AG04450 (cell line): ENCODE results near the gene RPGRIP1L. TPM values are rescaled to one million over a fixed set of nuclear protein-coding genes. Genes with fewer than 3 reads are reported as not detected.
"Not testable (repeated sequence)": the region's sequence is repeated elsewhere in the genome, so short reads cannot be mapped to it uniquely, and the experiment has no call there.

ENCODE experiments used
- CTCF ChIA-PET: fragments of 300-600, 350-600 bp; formaldehyde crosslinking; extraction: SDS; loops from one replicate; lab custom pipeline; 2022; ENCODE audit warnings: antibody characterized with exemption, inconsistent platforms; lab: Charles Lee
- POLR2A ChIA-PET: fragments of 350-600 bp; formaldehyde crosslinking; extraction: SDS; loops from one replicate; lab custom pipeline; 2021; ENCODE audit warnings: antibody characterized with exemption, inconsistent platforms; lab: Yijun Ruan, JAX
- DNase-seq: peaks from one replicate; pipeline ENCODE4 v3.0.0-alpha.2; 2011; ENCODE audit warnings: low read depth, low spot score
- H3K27ac ChIP-seq: one replicate; pipeline ENCODE4 v1.5.1; 2012; ENCODE audit warnings: low read depth, low read length, control low read depth
- H3K27me3 ChIP-seq: one replicate; pipeline ENCODE4 v1.6.0; 2012; ENCODE audit warnings: low read length; ENCODE audit not compliant: control insufficient read depth, insufficient read depth
- H3K4me3 ChIP-seq: 2 replicates; pipeline ENCODE4 v1.5.1; 2011; ENCODE audit warnings: mild to moderate bottlenecking, low read depth, low read length, control low read depth
- H3K9me3 ChIP-seq: 2 replicates; pipeline ENCODE4 v1.5.1; 2012; ENCODE audit warnings: low read length; ENCODE audit not compliant: control insufficient read depth, insufficient read depth
- polyA plus RNA-seq: library from polyadenylated mRNA; depleted of rRNA; stranded (reverse); fragments of >200 nt; gene quantifications from 2 replicates; pipeline ENCODE4 v1.2.3, GENCODE V29; 2011
- TF ChIP-seq, protein P1 (sequence below): IDR thresholded peaks from 2 replicates; pipeline ENCODE4 v1.5.1; 2011; ENCODE audit warnings: low read depth, low read length, control low read depth, inconsistent platforms

RPGRIP1L gene
- polyA plus RNA-seq, 1 experiment: 13.0 TPM

- Histone ChIP-seq H3K27ac (no peak overlapping the region), H3K9me3 (peaks cover 4% of the 10 kb centered on the region; the same call in 1 of the 2 replicates), H3K27me3 (no peaks in the 10 kb centered on the region), H3K4me3 (no peak overlapping the region)
- POLR2A ChIA-PET: interaction anchor here (0.6 kb wide), 1 partner anchor 523 kb away, joined by 8 read pairs; no protein-coding TSS in a partner anchor
- TF ChIP-seq, protein P1, sequence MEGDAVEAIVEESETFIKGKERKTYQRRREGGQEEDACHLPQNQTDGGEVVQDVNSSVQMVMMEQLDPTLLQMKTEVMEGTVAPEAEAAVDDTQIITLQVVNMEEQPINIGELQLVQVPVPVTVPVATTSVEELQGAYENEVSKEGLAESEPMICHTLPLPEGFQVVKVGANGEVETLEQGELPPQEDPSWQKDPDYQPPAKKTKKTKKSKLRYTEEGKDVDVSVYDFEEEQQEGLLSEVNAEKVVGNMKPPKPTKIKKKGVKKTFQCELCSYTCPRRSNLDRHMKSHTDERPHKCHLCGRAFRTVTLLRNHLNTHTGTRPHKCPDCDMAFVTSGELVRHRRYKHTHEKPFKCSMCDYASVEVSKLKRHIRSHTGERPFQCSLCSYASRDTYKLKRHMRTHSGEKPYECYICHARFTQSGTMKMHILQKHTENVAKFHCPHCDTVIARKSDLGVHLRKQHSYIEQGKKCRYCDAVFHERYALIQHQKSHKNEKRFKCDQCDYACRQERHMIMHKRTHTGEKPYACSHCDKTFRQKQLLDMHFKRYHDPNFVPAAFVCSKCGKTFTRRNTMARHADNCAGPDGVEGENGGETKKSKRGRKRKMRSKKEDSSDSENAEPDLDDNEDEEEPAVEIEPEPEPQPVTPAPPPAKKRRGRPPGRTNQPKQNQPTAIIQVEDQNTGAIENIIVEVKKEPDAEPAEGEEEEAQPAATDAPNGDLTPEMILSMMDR: no peak
- DNase-seq: no peak
- CTCF ChIA-PET: interaction anchor here (1.0 kb wide), 1 partner anchor 15 kb away, joined by 3 read pairs; no protein-coding TSS in a partner anchor
Measured at GRCh38 chr16:53693320-53693719, 10.3 kb downstream of the RPGRIP1L start.

GRCh38 chr16:53692146-53692545 is 11.5 kb downstream of the RPGRIP1L start:
- peaks cover under 1% of the 10 kb centered on the region; the same call in 1 of the 2 replicates for H3K9me3 ChIP-seq
- no peak overlapping the region for H3K4me3 ChIP-seq
- ChIA-PET CTCF (no interaction called here), POLR2A (no interaction called here)
- no peaks in the 10 kb centered on the region for H3K27me3 ChIP-seq
- TF ChIP-seq, protein P1: no peak
- no peak for DNase-seq
- H3K27ac ChIP-seq: no peak overlapping the region

DNA sequence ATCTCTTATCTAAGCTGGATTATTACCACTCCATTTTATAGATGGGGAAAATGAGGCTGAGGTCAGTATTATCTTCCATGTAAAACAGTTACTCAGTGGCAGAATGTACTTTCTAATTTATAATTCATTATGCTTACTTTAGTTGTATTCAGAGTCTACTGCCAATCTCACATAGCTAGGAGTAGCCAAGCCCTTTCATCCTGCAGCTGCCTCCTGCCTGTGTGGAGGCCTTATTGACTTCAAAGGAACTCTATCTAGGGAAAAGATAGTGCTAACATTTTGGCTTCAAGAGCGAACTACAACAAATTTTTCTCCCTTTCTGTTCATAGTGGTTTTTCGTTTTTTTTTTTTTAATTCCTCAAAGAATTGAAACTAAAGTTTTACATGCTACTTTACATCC is 12.9 kb downstream of the RPGRIP1L start:
- Histone ChIP-seq H3K27ac (no peak overlapping the region), H3K27me3 (no peaks in the 10 kb centered on the region), H3K4me3 (no peak overlapping the region), H3K9me3 (no peaks in the 10 kb centered on the region)
- POLR2A ChIA-PET: interaction anchor here (0.7 to 0.8 kb wide), 2 partner anchors 34 to 1847 kb away, joined by 3 to 4 read pairs; no protein-coding TSS in a partner anchor
- DNase-seq: no peak
- CTCF ChIA-PET: interaction anchor here (0.7 kb wide), 1 partner anchor 157 kb away, joined by 10 read pairs; no protein-coding TSS in a partner anchor
- TF ChIP-seq, protein P1: no peak

DNA sequence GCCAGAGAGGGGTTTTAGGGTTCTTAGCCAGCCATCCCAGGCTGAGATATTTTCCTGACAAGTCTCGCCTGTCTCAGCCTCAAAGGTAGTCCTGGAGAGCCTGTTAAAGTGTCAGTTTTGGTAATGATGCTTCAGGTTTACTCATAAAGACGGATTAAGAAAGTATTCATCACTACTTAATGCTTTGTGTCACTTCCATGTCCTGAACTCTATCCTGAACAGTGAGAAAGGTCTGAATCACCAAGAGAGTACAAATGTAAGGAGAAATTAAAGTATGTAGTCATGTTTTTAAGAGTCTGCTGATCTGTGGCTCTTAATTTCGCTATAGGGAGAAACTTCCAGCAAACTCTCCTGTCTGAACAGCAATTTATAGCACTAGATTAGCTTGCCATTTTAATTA is 14.0 kb downstream of the RPGRIP1L start:
- Histone ChIP-seq H3K27ac (no peak overlapping the region), H3K4me3 (no peak overlapping the region), H3K9me3 (no peaks in the 10 kb centered on the region), H3K27me3 (no peaks in the 10 kb centered on the region)
- CTCF ChIA-PET: no interaction called here
- POLR2A ChIA-PET: no interaction called here
- no peak for DNase-seq
- TF ChIP-seq, protein P1: no peak

GRCh38 chr16:53686710-53687109 is 16.9 kb downstream of the RPGRIP1L start:
- ChIA-PET CTCF (no interaction called here), POLR2A (no interaction called here)
- Histone ChIP-seq H3K27ac (no peak overlapping the region), H3K4me3 (no peak overlapping the region), H3K27me3 (no peaks in the 10 kb centered on the region), H3K9me3 (no peaks in the 10 kb centered on the region)
- no peak for DNase-seq
- TF ChIP-seq, protein P1: no peak

GRCh38 chr16:53685334-53685733 is 18.3 kb downstream of the RPGRIP1L start:
- DNase-seq, POLR2A ChIA-PET, H3K27me3 ChIP-seq, H3K27ac ChIP-seq, H3K9me3 ChIP-seq, H3K4me3 ChIP-seq: not testable (repeated sequence)
- CTCF ChIA-PET: interaction anchor here (0.6 kb wide), 1 partner anchor 530 kb away, joined by 7 read pairs; no protein-coding TSS in a partner anchor
